GM18517 (cell line): ENCODE measurements around the gene ATP6V0B.

ENCODE experiments used
- ATAC-seq: cut with Tn5 transposase; IDR thresholded peaks from one replicate; pipeline ENCODE4 v1.9.1; 2021; ENCODE audit warnings: mild to moderate bottlenecking, moderate library complexity; ENCODE audit not compliant: unreplicated experiment

ATP6V0B gene

DNA sequence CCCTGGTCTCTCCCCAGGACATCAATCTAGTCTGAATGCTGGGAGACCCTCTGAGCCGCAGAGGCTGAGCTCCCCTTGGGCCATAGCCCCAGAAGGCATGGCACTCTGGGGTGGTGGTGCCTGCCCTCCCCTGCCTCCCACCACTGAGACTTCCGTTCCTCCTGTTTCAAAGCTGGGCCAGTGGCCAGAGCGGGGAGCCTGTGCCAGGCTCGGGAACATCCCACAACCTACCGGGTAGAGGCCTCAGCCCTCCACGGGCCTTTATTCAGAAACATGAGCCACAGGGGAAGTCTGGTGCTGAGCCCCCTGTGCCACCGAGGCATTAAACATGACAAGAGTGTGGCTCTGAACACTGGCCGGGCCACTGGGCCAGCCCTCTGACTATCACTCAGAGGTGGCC is 24.7 kb downstream of the ATP6V0B start:
- ATAC-seq = no peak

GRCh38 chr1:44000122-44000665 is 25.4 kb downstream of the ATP6V0B start:
- ATAC-seq = no peak

DNA sequence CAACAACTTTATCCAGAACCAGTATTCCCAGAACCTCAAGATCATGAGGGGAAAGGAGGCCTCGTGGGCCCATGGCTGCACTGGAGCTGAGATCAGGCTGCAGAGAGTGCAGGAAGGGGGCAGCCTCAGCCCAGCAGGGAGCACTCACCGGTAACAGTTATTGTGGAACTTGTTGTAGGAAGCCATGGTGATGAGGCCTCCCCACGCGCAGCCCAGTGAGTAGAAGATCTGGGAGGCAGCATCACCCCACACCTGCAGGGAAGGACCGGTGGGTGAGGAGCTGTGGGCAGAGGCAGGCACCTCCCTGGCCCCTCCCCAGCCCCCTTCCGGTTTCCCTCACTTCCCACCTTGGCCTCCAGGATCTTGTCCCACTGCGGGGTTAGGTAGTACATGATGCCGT is 27.4 kb downstream of the ATP6V0B start:
- no peak for ATAC-seq

GRCh38 chr1:44002606-44003157 is 27.9 kb downstream of the ATP6V0B start:
- no peak for ATAC-seq

- ATAC-seq = no peak
These were observed 33.5 kb downstream of the ATP6V0B start for GRCh38 chr1:44008259-44008658.

DNA sequence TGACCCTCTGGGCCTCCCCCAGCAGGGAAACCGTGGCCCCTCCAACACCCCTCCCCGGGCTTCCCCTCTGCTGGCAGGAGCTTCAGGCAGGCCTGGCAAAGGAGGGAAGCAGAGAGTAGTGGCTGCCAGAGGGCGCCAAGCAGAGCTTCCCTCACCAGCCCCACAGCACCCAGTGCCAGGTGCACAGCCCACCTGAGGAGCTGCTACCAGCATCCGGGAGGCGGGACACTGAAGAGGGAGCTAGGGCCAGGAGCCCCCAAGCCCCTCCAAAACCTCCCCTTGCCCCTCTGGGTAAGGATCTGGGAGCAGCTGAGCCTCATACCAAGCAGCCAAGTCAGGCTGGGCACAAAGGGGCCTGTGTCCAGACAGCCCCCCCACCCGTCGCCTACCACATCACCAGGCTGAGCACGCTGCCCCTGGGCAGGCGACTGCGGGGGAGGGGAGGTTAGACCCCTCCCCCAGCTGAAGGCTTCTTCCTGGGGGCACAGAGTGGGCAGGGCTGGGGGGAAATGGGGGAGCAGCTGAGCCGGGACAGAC is 36.2 kb downstream of the ATP6V0B start:
- ATAC-seq = no peak

DNA sequence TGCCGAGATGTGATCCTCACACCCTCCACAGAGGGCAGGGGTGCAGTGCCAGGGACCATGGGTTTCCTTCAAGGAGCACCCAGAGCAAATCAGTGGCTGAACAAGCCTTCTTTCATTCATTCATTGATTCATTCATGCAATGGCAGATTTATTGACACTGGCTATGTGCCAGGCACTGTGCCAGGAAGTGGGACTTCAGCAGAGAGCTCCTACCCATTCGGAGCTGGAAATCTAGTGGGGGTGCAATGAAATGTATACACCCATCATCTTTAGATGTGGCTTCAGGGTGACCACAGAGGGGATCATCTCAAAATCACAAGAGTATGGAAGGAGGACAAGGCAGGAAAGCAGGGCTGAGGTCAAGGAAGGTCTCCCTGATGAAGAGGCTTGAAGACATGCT is 37.6 kb downstream of the ATP6V0B start:
- no peak for ATAC-seq

- ATAC-seq = no peak
These were observed 38.3 kb downstream of the ATP6V0B start for GRCh38 chr1:44012941-44013609.

GRCh38 chr1:44013949-44014348 is 39.2 kb downstream of the ATP6V0B start:
- no peak for ATAC-seq

DNA sequence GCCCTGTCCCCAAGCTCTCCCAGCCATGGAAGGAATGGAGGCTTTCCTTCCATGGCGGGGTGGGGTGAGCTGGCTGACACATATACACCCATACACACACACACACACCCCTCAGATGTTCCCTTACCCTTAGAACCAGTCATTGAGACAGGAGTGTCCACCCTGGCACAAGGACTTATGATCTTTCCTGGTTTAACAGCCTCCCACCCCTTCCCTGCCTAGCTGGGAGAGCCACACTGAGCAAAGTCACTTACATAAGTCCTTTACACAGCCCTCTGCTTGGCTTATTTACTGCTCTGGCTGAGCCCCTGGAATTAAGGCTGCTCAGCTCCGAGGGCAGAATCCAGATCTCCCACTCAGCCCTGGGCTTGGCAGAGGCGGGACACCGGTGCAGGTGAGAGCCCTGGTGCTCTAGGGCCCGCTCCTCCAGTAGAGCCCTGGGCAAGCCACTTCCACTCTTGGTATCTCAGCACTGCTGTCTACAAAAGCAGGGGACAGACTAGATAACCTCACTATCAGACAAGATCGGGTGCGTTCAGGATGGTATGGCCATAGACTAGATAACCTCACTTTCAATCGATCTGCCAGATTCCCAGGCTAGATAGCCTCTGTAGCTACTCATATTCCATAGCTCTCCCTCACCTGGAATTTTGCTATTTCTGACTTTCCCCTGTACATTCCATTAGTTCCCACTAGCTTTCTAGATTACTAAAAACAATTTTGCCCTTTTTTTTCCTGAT is 39.8 kb downstream of the ATP6V0B start:
- ATAC-seq = no peak

DNA sequence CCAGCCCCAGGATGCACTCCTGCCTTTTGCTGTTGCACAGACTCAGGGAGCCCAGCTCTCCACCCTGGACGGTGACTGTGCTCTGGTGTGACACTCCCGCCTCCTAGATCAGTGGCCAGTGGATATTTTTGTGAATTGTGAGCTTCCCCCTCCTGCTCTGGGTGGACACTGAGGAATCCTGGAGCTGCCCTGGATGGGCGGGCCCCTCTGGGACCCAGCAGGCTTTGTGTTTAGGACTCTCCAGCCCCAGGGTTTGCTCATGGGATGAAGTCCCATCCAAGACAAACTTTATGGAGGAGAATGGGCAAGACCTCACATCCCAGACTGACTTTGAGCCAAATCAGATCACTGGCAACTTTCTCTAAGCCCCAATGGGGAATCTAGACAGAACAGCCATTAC is 40.4 kb downstream of the ATP6V0B start:
- ATAC-seq = no peak

DNA sequence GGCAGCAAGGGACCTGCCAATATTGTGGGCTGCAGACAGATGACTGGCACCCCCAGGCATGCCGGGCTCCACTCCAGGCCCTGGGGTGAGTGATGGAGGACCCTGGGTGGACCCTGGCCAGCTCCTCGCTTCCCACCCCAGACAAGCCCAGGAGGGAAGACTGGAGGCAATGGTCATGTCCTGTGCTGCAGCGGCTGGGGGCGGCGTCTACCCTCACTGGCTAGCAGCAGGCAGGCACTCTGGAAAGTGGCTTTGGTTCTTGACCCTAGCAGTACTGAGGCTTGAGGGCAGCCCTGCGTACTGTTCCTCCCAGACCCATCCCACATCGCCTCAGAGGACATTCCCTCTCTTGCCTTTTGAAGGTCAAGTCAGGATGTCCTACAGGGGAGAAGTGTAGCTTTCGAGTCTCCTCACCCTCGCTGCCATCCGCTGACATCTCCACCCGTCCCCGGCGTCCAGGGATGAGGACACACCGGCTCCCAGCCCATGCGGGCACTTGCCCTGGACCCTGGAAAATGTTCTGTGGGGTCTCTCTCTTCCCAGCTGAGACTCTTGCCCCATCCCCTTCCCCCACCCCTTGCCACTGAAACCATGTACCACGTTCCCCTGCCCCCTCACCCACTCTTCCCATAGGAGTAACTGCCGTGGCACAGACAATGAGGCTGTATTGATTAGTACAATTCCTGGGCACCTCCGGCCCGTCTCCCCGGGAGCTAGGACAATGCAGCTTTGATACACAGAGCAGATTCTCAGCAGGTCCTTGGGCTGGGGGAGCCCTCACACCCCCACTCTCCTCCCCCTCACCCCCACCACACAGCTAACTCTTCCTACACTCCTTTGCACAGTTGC is 41.5 kb downstream of the ATP6V0B start:
- ATAC-seq = no peak

- no peak for ATAC-seq
These were observed 42.2 kb downstream of the ATP6V0B start for GRCh38 chr1:44016890-44017400.

GRCh38 chr1:44019466-44019948 is 44.7 kb downstream of the ATP6V0B start:
- ATAC-seq = no peak

- ATAC-seq = no peak
These were observed 45.7 kb downstream of the ATP6V0B start for GRCh38 chr1:44020464-44020863.

DNA sequence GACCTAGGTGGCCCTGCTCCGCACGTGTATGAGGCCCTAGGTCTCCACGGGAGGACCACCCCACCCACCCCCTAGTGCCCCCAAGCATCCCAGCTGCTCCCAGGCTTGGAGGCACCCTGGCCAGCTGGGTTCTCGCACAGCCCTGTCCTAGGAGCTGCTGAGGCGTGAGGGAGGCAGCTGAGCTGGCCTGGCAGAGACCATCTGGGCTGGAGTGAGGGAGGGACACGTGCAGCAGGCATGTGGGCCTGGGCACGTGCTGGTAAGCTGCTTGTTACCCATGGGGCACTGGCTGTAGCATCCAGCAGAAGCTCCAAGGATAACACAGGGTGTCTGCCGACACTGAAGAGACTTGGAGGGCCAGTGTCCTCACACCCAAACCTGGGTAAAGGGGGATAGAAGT is 46.4 kb downstream of the ATP6V0B start:
- ATAC-seq = no peak

DNA sequence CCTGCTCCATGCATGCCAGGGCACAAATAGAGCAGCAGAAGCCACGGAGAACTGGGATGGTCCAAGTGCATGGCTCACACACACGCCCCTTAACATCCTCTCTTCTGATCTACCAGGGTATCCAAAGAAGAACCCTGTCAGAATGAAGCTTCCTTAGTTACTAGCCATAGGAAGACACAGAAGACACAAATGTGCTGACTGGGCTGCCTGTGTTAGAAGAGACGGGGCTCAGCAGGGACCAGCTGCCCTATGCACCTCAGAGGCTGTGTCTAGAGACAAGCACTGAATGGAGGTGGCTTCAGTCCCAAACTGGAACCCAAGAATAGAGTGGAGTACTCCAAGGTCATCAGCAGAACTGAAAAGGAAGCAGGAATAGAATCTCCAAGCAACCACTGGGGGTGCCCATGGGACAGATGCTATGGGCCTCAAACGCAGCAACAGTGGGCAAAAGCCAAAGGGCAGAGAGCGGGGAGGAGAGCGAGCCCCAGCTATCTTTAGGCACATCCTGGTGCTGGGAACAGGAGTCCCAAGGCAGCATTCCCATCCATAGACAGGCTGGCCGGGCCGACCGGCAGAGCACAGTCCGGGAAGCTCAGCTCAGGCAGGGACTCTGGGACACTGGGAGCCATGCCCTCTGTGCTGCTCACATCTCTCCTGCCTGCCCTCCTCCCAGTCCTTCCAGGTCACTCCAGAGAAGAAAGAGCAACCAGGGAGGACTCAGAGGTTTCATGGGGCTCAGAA is 47.0 kb downstream of the ATP6V0B start:
- ATAC-seq = no peak

DNA sequence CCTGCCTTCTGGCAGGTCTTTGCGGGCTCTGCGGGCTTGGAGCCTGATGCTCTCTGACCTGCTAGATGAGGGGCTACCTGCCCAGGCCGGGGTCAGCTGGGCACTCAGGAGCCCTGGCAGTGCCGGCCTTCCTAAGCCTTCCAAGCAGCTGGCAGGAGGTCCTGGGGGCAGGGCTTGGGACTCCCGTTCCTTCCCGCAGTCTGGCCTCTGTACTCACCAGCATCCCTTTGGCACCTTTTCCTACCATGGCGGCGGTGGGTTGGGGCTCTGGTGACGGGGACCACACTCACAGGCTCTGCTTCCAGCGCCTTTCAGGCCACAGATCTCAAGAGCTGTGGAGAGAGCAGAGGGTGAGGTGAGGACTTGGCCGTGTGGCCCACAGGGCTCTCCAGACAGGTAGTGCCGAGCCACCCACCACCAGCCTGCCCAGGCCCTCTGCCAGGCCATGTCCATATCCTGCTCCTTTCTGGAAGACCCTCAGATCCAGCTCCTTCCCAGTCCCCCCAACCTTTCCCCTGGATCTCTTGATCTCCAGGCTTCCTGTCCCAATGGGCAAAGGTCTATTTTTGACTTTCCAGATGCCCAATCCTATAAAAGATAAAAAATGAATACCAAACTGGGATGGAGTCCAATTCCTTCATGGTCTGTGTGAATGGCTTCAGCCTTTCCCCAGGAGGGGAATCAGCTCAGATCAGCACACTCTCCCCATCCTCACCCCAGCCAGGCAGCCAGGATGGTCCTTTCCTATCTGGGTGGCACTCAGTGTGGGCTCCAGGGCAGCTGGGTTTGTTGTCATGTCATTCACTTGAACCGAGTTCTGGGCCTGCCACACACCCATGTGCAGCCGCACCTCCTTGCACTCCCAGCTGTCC is 49.5 kb downstream of the ATP6V0B start:
- ATAC-seq = no peak
